ENCODE data around the gene PRKCA. TPM values are rescaled to one million over a fixed set of nuclear protein-coding genes. Genes with fewer than 3 reads are reported as not detected.

Gene PRKCA
- total RNA-seq, 1 experiment from 2014 or later = 29.5 TPM

GRCh38 chr17:66755944-66756290 lies 453.5 kb downstream of the PRKCA start:
- H3K27ac Mint-ChIP-seq = no peak overlapping the region
- POLR2A ChIA-PET = no interaction called here

DNA sequence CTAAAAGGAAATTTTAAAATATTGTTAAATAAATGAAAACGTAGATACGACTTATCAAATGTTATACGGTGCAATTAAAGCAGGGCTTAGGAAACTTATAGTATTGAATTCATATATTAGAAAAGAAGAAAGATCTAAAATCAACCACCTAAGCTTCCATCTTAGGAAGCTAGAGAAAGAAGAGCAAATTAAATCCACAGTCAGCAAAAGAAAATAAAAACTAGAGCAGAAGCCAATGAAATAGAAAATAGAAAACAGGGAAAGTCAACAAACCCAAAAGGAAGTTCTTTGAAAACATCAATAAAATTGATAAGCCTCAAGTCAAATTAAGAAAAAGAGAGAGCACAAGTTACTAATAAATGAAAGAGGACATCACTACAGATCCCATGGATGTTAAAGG lies 457.9 kb downstream of the PRKCA start:
- DNase-seq (ENCODE audit: low spot score) (no peak), ATAC-seq (no peak)
- Mint-ChIP-seq H3K27ac (no peak overlapping the region), H3K36me3 (peaks cover 4% of the 10 kb centered on the region; the same call in 1 of the 2 replicates), H3K27me3 (ENCODE audit: low read depth) (no peaks in the 10 kb centered on the region), H3K9me3 (peaks cover 13% of the 10 kb centered on the region), H3K4me3 (no peak overlapping the region), H3K4me1 (peaks cover 9% of the 10 kb centered on the region)
- POLR2A ChIA-PET = no interaction called here
- CTCF ChIA-PET = no interaction called here
- TF ChIP-seq IRF2 (CRISPR knock-in tag; IDR thresholded peaks at IDR 0.05; ENCODE audit: borderline replicate concordance, low read depth) = no peak
- no peak for TF ChIP-seq CTCF (IDR thresholded peaks at IDR 0.05)
- TF ChIP-seq ZNF138 (CRISPR knock-in tag; conservative IDR thresholded peaks at IDR 0.05) = no peak
- TF ChIP-seq TCF7 (CRISPR knock-in tag; IDR thresholded peaks at IDR 0.05; ENCODE audit: low read depth) = no peak
- TF ChIP-seq TEAD4 (CRISPR knock-in tag; IDR thresholded peaks at IDR 0.05) = no peak
- no peak for TF ChIP-seq NR1H2 (CRISPR knock-in tag; IDR thresholded peaks at IDR 0.05)
- TF ChIP-seq ZNF121 (CRISPR knock-in tag; IDR thresholded peaks at IDR 0.05) = no peak
- no peak for TF ChIP-seq NR3C1 (CRISPR knock-in tag; conservative IDR thresholded peaks at IDR 0.05; ENCODE audit: low read depth)
- TF ChIP-seq ATF1 (CRISPR knock-in tag; IDR thresholded peaks at IDR 0.05) = no peak
- TF ChIP-seq ATF6 (CRISPR knock-in tag; IDR thresholded peaks at IDR 0.05) = no peak
- no peak for TF ChIP-seq ESRRA (CRISPR knock-in tag; IDR thresholded peaks at IDR 0.05; ENCODE audit: borderline replicate concordance)
- TF ChIP-seq JUN (CRISPR knock-in tag; IDR thresholded peaks at IDR 0.05) = no peak
- TF ChIP-seq ETV6 (CRISPR knock-in tag; IDR thresholded peaks at IDR 0.05) = no peak
- no peak for TF ChIP-seq RELA (CRISPR knock-in tag; IDR thresholded peaks at IDR 0.05; ENCODE audit: borderline replicate concordance)
- no peak for TF ChIP-seq ELF4 (CRISPR knock-in tag; IDR thresholded peaks at IDR 0.05; ENCODE audit: low read depth)
- TF ChIP-seq SP1 (CRISPR knock-in tag; conservative IDR thresholded peaks at IDR 0.05) = no peak
- no peak for TF ChIP-seq USF1 (CRISPR knock-in tag; IDR thresholded peaks at IDR 0.05)
- TF ChIP-seq, protein P1, sequence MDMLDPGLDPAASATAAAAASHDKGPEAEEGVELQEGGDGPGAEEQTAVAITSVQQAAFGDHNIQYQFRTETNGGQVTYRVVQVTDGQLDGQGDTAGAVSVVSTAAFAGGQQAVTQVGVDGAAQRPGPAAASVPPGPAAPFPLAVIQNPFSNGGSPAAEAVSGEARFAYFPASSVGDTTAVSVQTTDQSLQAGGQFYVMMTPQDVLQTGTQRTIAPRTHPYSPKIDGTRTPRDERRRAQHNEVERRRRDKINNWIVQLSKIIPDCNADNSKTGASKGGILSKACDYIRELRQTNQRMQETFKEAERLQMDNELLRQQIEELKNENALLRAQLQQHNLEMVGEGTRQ (CRISPR knock-in tag; IDR thresholded peaks at IDR 0.05) = no peak

More at GRCh38 chr17:66755944-66756290, 453.5 kb downstream of the PRKCA start:
- Mint-ChIP-seq H3K4me1 (peaks cover 6% of the 10 kb centered on the region), H3K9me3 (peaks cover 13% of the 10 kb centered on the region), H3K27me3 (ENCODE audit: low read depth) (no peaks in the 10 kb centered on the region), H3K36me3 (peaks cover 4% of the 10 kb centered on the region; the same call in 1 of the 2 replicates), H3K4me3 (no peak overlapping the region)
- TF ChIP-seq CREM (CRISPR knock-in tag; IDR thresholded peaks at IDR 0.05) = no peak
- ATAC-seq (no peak), DNase-seq (ENCODE audit: low spot score) (no peak)
- CTCF ChIA-PET = no interaction called here

GRCh38 chr17:66762276-66762675 lies 459.9 kb downstream of the PRKCA start:
- Mint-ChIP-seq H3K27me3 (ENCODE audit: low read depth) (no peaks in the 10 kb centered on the region), H3K36me3 (peaks cover under 1% of the 10 kb centered on the region; the same call in 1 of the 2 replicates), H3K4me1 (peaks cover 9% of the 10 kb centered on the region), H3K9me3 (peaks cover 9% of the 10 kb centered on the region), H3K27ac (no peak overlapping the region), H3K4me3 (no peak overlapping the region)
- DNase-seq (ENCODE audit: low spot score) (no peak), ATAC-seq (no peak)
- ChIA-PET POLR2A (no interaction called here), CTCF (no interaction called here)
- TF ChIP-seq OVOL2 (CRISPR knock-in tag; IDR thresholded peaks at IDR 0.05; ENCODE audit: borderline replicate concordance) (no peak), CTCF (IDR thresholded peaks at IDR 0.05) (no peak), ZBTB21 (CRISPR knock-in tag; IDR thresholded peaks at IDR 0.05; ENCODE audit: borderline replicate concordance) (no peak), NR2C2 (CRISPR knock-in tag; IDR thresholded peaks at IDR 0.05) (no peak)
- TF ChIP-seq, protein P2, sequence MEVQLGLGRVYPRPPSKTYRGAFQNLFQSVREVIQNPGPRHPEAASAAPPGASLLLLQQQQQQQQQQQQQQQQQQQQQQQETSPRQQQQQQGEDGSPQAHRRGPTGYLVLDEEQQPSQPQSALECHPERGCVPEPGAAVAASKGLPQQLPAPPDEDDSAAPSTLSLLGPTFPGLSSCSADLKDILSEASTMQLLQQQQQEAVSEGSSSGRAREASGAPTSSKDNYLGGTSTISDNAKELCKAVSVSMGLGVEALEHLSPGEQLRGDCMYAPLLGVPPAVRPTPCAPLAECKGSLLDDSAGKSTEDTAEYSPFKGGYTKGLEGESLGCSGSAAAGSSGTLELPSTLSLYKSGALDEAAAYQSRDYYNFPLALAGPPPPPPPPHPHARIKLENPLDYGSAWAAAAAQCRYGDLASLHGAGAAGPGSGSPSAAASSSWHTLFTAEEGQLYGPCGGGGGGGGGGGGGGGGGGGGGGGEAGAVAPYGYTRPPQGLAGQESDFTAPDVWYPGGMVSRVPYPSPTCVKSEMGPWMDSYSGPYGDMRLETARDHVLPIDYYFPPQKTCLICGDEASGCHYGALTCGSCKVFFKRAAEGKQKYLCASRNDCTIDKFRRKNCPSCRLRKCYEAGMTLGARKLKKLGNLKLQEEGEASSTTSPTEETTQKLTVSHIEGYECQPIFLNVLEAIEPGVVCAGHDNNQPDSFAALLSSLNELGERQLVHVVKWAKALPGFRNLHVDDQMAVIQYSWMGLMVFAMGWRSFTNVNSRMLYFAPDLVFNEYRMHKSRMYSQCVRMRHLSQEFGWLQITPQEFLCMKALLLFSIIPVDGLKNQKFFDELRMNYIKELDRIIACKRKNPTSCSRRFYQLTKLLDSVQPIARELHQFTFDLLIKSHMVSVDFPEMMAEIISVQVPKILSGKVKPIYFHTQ (CRISPR knock-in tag; IDR thresholded peaks at IDR 0.05) = no peak

All from WTC11 (cell line).